ENCODE results near the gene FSD2. TPM values are rescaled to one million over a fixed set of nuclear protein-coding genes. Genes with fewer than 3 reads are reported as not detected.

FSD2 gene
- total and polyA plus RNA-seq, 2 of the 4 experiments (the other 2 are of a cell fraction): not detected

DNA sequence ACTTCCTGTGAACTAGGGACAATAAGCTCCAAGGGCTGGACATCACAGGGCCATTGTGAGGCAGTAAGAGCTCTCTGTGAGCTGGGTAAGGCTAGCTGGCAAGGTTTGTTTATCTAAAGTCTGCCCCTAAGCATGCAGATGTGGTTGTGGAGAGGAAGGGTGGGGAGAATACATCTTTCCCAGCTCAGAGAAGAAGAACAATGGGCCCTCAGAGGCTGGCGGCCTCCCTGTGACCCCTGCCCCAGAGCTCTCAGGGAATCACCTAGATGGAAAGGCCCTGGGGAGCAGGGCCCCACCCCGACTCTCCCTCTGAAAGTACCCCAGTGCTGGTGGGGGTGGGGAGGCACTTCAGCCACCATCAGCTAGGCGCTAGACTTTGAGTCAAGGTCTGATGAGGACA is 91.9 kb downstream of the FSD2 start:
- Histone ChIP-seq H3K4me1 (ENCODE audit: control insufficient read depth, insufficient read depth, low read length) (peaks cover 2% of the 10 kb centered on the region; the same call in 1 of the 2 replicates), H3K4me3 (ENCODE audit: insufficient read depth, low read depth, low read length) (no peak overlapping the region), H3K4ac (ENCODE audit: low read depth, low read length) (no peak overlapping the region), H3K9me3 (ENCODE audit: control insufficient read depth, insufficient read depth, low read length) (no peaks in the 10 kb centered on the region), H2BK5ac (ENCODE audit: low read depth, low read length, poor library complexity, severe bottlenecking) (no peak overlapping the region), H2BK20ac (ENCODE audit: low read depth, low read length) (no peak overlapping the region), H3K79me1 (ENCODE audit: low read depth in 1 of 2, low read length in 2 of 2) (no peaks in the 10 kb centered on the region), H2AK5ac (ENCODE audit: low read depth, low read length) (no peak overlapping the region), H2BK15ac (ENCODE audit: low read depth, low read length) (no peak overlapping the region), H3K27me3 (ENCODE audit: control insufficient read depth, insufficient read depth, low read length) (peaks cover 7% of the 10 kb centered on the region; the same call in 1 of the 2 replicates), H4K8ac (ENCODE audit: low read depth in 2 of 2, low read length in 2 of 2) (no peak overlapping the region), H3K56ac (ENCODE audit: extremely low read depth, insufficient read depth, low read length) (no peak overlapping the region), H3K23ac (ENCODE audit: low read depth, low read length) (no peak overlapping the region), H2AFZ (replicated peaks; ENCODE audit: low read length, poor library complexity) (no peak overlapping the region), H3K36me3 (ENCODE audit: control insufficient read depth, insufficient read depth, low read length) (no peaks in the 10 kb centered on the region), H3K9ac (ENCODE audit: low read depth, low read length) (no peak overlapping the region), H2BK120ac (ENCODE audit: low read depth, low read length) (no peak overlapping the region), H3K9me1 (ENCODE audit: insufficient read depth, low read length) (peaks cover under 1% of the 10 kb centered on the region; the same call in 1 of the 2 replicates), H2AK9ac (replicated peaks; ENCODE audit: low read depth, low read length, poor library complexity) (no peak overlapping the region), H3K18ac (ENCODE audit: low read depth, low read length) (no peak overlapping the region), H4K20me1 (ENCODE audit: insufficient read depth, low read length) (no peaks in the 10 kb centered on the region), H3K27ac (ENCODE audit: insufficient read depth, low read length) (no peak overlapping the region), H4K5ac (ENCODE audit: low read depth, low read length) (no peak overlapping the region), H3K14ac (replicated peaks; ENCODE audit: low read depth, low read length) (no peak overlapping the region), H4K91ac (ENCODE audit: insufficient read depth, low read depth, low read length) (no peak overlapping the region), H3K4me2 (ENCODE audit: low read depth, low read length) (no peak overlapping the region)
- DNase-seq (no peak), ATAC-seq (ENCODE audit: low read depth) (no peak)
- ChIA-PET CTCF (no interaction called here), POLR2A (ENCODE audit: unreplicated experiment) (interaction anchor here (0.6 kb wide), 1 partner anchor 10 kb away, joined by 3 read pairs; no protein-coding TSS in a partner anchor)
- dilution Hi-C loops (cut with HindIII; ENCODE audit: low sequenced_read_pairs, unreplicated experiment) (no loop called here), in situ Hi-C loops (cut with MboI; ENCODE audit: low sequenced_read_pairs) (no loop called here), intact Hi-C loops (cut with micrococcal nuclease) (no loop called here)
- TF ChIP-seq CHD1 (IDR thresholded peaks at IDR 0.05; ENCODE audit: low read depth, low read length) (no peak), RAD21 (IDR thresholded peaks at IDR 0.05; ENCODE audit: low read length) (no peak), FOS (IDR thresholded peaks at IDR 0.05; ENCODE audit: low read depth, low read length) (no peak), RFX5 (IDR thresholded peaks at IDR 0.05; ENCODE audit: low read depth, low read length) (no peak), BHLHE40 (IDR thresholded peaks at IDR 0.05; ENCODE audit: low read depth, low read length) (no peak), MXI1 (IDR thresholded peaks at IDR 0.05; ENCODE audit: borderline replicate concordance, low read depth, low read length) (no peak)
- TF ChIP-seq, protein P1, sequence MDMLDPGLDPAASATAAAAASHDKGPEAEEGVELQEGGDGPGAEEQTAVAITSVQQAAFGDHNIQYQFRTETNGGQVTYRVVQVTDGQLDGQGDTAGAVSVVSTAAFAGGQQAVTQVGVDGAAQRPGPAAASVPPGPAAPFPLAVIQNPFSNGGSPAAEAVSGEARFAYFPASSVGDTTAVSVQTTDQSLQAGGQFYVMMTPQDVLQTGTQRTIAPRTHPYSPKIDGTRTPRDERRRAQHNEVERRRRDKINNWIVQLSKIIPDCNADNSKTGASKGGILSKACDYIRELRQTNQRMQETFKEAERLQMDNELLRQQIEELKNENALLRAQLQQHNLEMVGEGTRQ (IDR thresholded peaks at IDR 0.05; ENCODE audit: low read depth, low read length): no peak
- no CpG with 5 or more reads among the region's 3 CpGs for WGBS, 2 experiments (ENCODE audit: extremely low coverage in 2 of 2, insufficient read length in 1 of 2)
- BruUV-seq (replicated peaks): no TSS peak

Measured in IMR-90 (cell line).